ENCODE data around the gene DOK5. TPM values are rescaled to one million over a fixed set of nuclear protein-coding genes. Genes with fewer than 3 reads are reported as not detected.
A peak's percentile ranks its signal among the peaks of the same experiment; 100 is the strongest.

DOK5 gene
- total and polyA plus RNA-seq, 2 of the 8 experiments (the other 6 are each of a cell fraction or from before 2014, with no cell fraction given): 8.9 to 15.0 TPM

- no peak overlapping the region for H4K5ac ChIP-seq (ENCODE audit: insufficient read length, low read depth, low read length)
- FAIRE-seq (no peak), DNase-seq (ENCODE audit: low read depth in 1 of 2, low spot score in 2 of 2) (no peak)
- no peak overlapping the region for H3K4me3 ChIP-seq (ENCODE audit: extremely low read depth in 1 of 4, insufficient read depth in 2 of 4, low read depth in 3 of 4, low read length in 4 of 4)
- no peak overlapping the region for H3K23ac ChIP-seq (ENCODE audit: insufficient read length)
- no peak overlapping the region for H2AK5ac ChIP-seq (ENCODE audit: low read depth, low read length)
- no peaks in the 10 kb centered on the region for H3K79me1 ChIP-seq (ENCODE audit: low read depth, low read length)
- H3K56ac ChIP-seq (replicated peaks; ENCODE audit: insufficient read length, low read depth, low read length): no peak overlapping the region
- H3K27ac ChIP-seq (ENCODE audit: low read depth, low read length): no peak overlapping the region
- H4K8ac ChIP-seq (ENCODE audit: extremely low read depth, insufficient read depth, low read length): no peak overlapping the region
- H3K9me3 ChIP-seq (ENCODE audit: insufficient read depth in 2 of 2, low read depth in 1 of 2, low read length in 1 of 2): no peaks in the 10 kb centered on the region
- no peak overlapping the region for H2AFZ ChIP-seq (ENCODE audit: low read length)
- no peak overlapping the region for H4K91ac ChIP-seq (replicated peaks; ENCODE audit: insufficient read length, low read length)
- 62% methylated on average over 5 of the region's 5 CpGs; no CpG with 5 or more reads in 1 of the 2 experiments for WGBS, 2 experiments (ENCODE audit: extremely low coverage in 1 of 2, insufficient coverage in 1 of 2, insufficient read length in 1 of 2, insufficient replicate concordance in 2 of 2, low coverage in 1 of 2, low lambda C conversion rate in 2 of 2, missing lambda C conversion rate in 1 of 2)
- no peak overlapping the region for H3K18ac ChIP-seq (ENCODE audit: extremely low read depth, low read length)
- H3K4me2 ChIP-seq (ENCODE audit: insufficient read depth in 1 of 2, low read depth in 2 of 2, low read length in 2 of 2): peak overlapping the region in 1 of 2 experiments; percentile 39; a peak in 1 of 4 replicates
- no peak overlapping the region for H2BK5ac ChIP-seq (ENCODE audit: low read depth, low read length)
- H3K36me3 ChIP-seq (ENCODE audit: control insufficient read depth in 2 of 4, insufficient read depth in 4 of 4, low read length in 3 of 4): no peaks in the 10 kb centered on the region
- no peaks in the 10 kb centered on the region; a peak in 1 of 7 replicates for H3K4me1 ChIP-seq (replicated peaks in 1 of 4; ENCODE audit: control insufficient read depth in 3 of 4, insufficient read depth in 4 of 4, low read length in 3 of 4)
- no peaks in the 10 kb centered on the region for H4K20me1 ChIP-seq (replicated peaks in 1 of 2; ENCODE audit: control insufficient read depth in 1 of 2, insufficient read depth in 2 of 2, low read length in 2 of 2)
- H2BK15ac ChIP-seq (ENCODE audit: low read length): no peak overlapping the region
- H3K27me3 ChIP-seq (replicated peaks in 1 of 4; ENCODE audit: control insufficient read depth in 3 of 4, extremely low read depth in 1 of 4, insufficient read depth in 3 of 4, low read length in 3 of 4): 0 out of 7 replicates have a peak, but pooled peaks cover 0 to 2% (median 0%) of the 10 kb centered on the region in 4 experiments
- H3K79me2 ChIP-seq (ENCODE audit: control insufficient read depth in 1 of 2, insufficient read depth in 2 of 2, low read length in 2 of 2): no peaks in the 10 kb centered on the region
- ChIA-PET POLR2A (ENCODE audit: partially characterized antibody) (no interaction called here), CTCF (ENCODE audit: partially characterized antibody) (interaction anchor here (0.6 to 3.8 kb wide), 16 partner anchors 11 to 377 kb away, joined by 3 to 25 read pairs (median 4); no protein-coding TSS in a partner anchor)
- H2BK20ac ChIP-seq (ENCODE audit: low read length): no peak overlapping the region
- no peak overlapping the region for H3K9ac ChIP-seq (replicated peaks in 1 of 4; ENCODE audit: extremely low read depth in 1 of 4, low read depth in 3 of 4, low read length in 3 of 4)
- H3K23me2 ChIP-seq (ENCODE audit: low read depth, low read length): no peaks in the 10 kb centered on the region; the same call in 1 of the 2 replicates
- H3K4ac ChIP-seq (replicated peaks; ENCODE audit: insufficient read length, low read depth, low read length): no peak overlapping the region
- H2BK12ac ChIP-seq (ENCODE audit: low read depth, low read length): no peak overlapping the region
- no peak overlapping the region for H3K14ac ChIP-seq (ENCODE audit: insufficient read length)
- H2BK120ac ChIP-seq (replicated peaks; ENCODE audit: low read depth, low read length): no peak overlapping the region
- TF ChIP-seq HDAC2 (IDR thresholded peaks at IDR 0.05; ENCODE audit: borderline replicate concordance in 1 of 2, low read depth in 2 of 2, low read length in 2 of 2): no peak
- no peak for TF ChIP-seq CHD2 (IDR thresholded peaks at IDR 0.05; ENCODE audit: low read length)
- TF ChIP-seq EZH2 (IDR thresholded peaks at IDR 0.05; ENCODE audit: low read depth, low read length, severe bottlenecking): no peak
- TF ChIP-seq RBBP5 (IDR thresholded peaks at IDR 0.05; ENCODE audit: borderline replicate concordance, low read depth, low read length): no peak
- TF ChIP-seq MAX (IDR thresholded peaks at IDR 0.05): no peak
- no peak for TF ChIP-seq RFX5 (IDR thresholded peaks at IDR 0.05; ENCODE audit: borderline replicate concordance, low read depth, low read length)
- no peak for TF ChIP-seq CBX8 (IDR thresholded peaks at IDR 0.05; ENCODE audit: borderline replicate concordance, low read depth, low read length)
- TF ChIP-seq SIX5 (IDR thresholded peaks at IDR 0.05; ENCODE audit: low read depth, low read length): no peak
- TF ChIP-seq CHD1 (IDR thresholded peaks at IDR 0.05; ENCODE audit: low read depth, low read length): no peak
- no peak for TF ChIP-seq MAFK (IDR thresholded peaks at IDR 0.05; ENCODE audit: low read depth, low read length)
- TF ChIP-seq JUND (IDR thresholded peaks at IDR 0.05; ENCODE audit: low read length): no peak
- no peak for TF ChIP-seq YY1 (IDR thresholded peaks at IDR 0.05; ENCODE audit: low read depth, low read length)
Measured at GRCh38 chr20:54680439-54680838, 205.0 kb downstream of the DOK5 start.
